HG03139 (cell line): ENCODE measurements around the gene REPS1.

Experiments
- ATAC-seq: cut with Tn5 transposase; IDR thresholded peaks from one replicate; pipeline ENCODE4 v1.9.1; 2021; ENCODE audit not compliant: unreplicated experiment

Gene REPS1

DNA sequence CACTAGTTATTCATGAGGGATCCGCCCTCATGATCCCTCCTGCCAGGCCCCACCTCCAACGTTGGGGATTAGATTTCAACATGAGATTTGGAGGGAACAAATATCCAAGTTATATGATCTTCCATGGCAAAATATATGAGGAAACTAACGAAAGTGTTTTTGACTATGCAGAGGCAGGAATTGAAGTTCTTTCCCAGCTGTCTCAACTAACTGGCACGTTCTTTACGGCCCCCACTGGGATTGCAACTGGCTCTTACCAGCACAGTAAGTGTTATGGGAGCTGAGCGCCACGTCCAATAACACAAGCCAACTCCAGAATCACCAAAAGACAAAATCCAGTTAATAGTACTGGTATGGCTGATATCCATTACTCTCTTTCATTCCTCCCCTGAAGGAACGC, 125.6 kb downstream of the REPS1 start:
- ATAC-seq: no peak

DNA sequence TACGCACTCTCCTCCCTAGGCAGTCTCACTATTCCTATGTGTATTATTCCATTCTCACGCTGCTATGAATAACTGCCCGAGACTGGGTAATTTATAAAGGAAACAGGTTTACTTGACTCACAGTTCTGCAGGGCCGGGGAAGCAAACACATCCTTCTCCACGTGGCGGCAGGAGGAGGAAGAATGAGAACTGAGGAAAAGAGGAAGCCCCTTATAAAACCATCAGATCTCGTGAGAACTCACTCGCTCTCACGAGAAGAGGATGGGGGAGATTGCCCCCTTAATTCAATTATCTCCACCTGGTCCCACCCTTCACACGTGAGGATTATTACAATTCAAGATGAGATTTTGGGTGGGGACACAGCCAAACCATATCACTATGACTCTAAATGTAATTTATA, 130.3 kb downstream of the REPS1 start:
- ATAC-seq: no peak

DNA sequence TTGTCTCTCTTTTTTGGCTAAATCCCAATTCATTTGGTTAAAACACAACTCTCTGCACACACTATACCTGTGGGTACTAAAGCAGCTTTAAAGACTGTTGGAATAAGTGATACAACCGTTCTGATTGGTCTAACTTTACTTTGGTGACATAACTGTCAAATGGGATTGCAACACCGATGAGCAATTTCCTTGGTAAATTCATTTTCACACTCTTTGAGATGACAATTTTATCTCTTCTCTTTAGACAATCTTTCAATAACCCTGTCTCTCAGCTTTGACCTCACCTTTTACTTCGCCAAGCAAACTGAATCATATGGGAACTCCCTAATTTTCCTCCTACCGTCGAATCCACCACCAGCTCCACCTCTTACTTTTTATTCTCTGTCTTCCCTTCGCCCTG, 131.4 kb downstream of the REPS1 start:
- no peak for ATAC-seq
